SK-N-SH treated with all-trans-retinoic acid at 6 μM for 48 hours (cell line): Measurements from ENCODE around the gene ACBD7.

Source experiments
- ATAC-seq: fragments of 200-7000 bp; cut with Tn5 transposase; 3 replicates; pipeline ENCODE4 v1.9.1; 2020; ENCODE audit warnings: mild to moderate bottlenecking, moderate library complexity
- ARNTL ChIP-seq: fragments of 450-650 bp; formaldehyde crosslinking; IDR thresholded peaks from 2 replicates; pipeline ENCODE4 v1.5.0; 2020; ENCODE audit warnings: low read depth, mild to moderate bottlenecking, moderate library complexity, borderline replicate concordance
- BACH2 ChIP-seq: fragments of 250-450 bp; sonication (Bioruptor Pico); IDR thresholded peaks from 2 replicates; pipeline ENCODE4 v1.9.0; 2021; ENCODE audit warnings: mild to moderate bottlenecking, borderline replicate concordance
- CSDC2 ChIP-seq: fragments of 250-450 bp; sonication (Bioruptor Pico); IDR thresholded peaks from 2 replicates; pipeline ENCODE4 v1.5.0; 2020; ENCODE audit warnings: mild to moderate bottlenecking, moderate library complexity
- CSRNP3 ChIP-seq: fragments of 250-450 bp; sonication (Bioruptor Pico); IDR thresholded peaks from 2 replicates; pipeline ENCODE4 v1.5.1; 2021; ENCODE audit warnings: mild to moderate bottlenecking, moderate library complexity
- ESRRG ChIP-seq: fragments of 250-450 bp; sonication (Bioruptor Pico); IDR thresholded peaks from 2 replicates; pipeline ENCODE4 v1.6.1; 2021; ENCODE audit warnings: mild to moderate bottlenecking
- GLIS3 ChIP-seq: fragments of 250-450 bp; sonication (Bioruptor Pico); IDR thresholded peaks from 2 replicates; pipeline ENCODE4 v1.5.0; 2020; ENCODE audit warnings: mild to moderate bottlenecking, moderate library complexity
- ISL1 ChIP-seq: fragments of 250-450 bp; sonication (Bioruptor Pico); IDR thresholded peaks from 2 replicates; pipeline ENCODE4 v2.1.2; 2022; ENCODE audit warnings: mild to moderate bottlenecking, moderate library complexity
- OSR1 ChIP-seq: fragments of 250-450 bp; sonication (Bioruptor Pico); IDR thresholded peaks from 2 replicates; pipeline ENCODE4 v1.8.0; 2022; ENCODE audit warnings: moderate library complexity, mild to moderate bottlenecking, inconsistent platforms
- PATZ1 ChIP-seq: fragments of 250-450 bp; sonication (Bioruptor Pico); IDR thresholded peaks from 2 replicates; pipeline ENCODE4 v1.8.0; 2020; ENCODE audit warnings: mild to moderate bottlenecking, moderate library complexity, borderline replicate concordance
- POU6F1 ChIP-seq: fragments of 250-450 bp; sonication (Bioruptor Pico); IDR thresholded peaks from 2 replicates; pipeline ENCODE4 v1.8.0; 2021; ENCODE audit warnings: low read depth, mild to moderate bottlenecking, moderate library complexity, borderline replicate concordance
- PPARA ChIP-seq: fragments of 250-450 bp; sonication (Bioruptor Pico); IDR thresholded peaks from 2 replicates; pipeline ENCODE4 v1.5.0; 2020; ENCODE audit warnings: mild to moderate bottlenecking, borderline replicate concordance
- RARB ChIP-seq: fragments of 250-450 bp; sonication (Bioruptor Pico); IDR thresholded peaks from 2 replicates; pipeline ENCODE4 v1.8.0; 2021; ENCODE audit warnings: mild to moderate bottlenecking, moderate library complexity
- SNAI2 ChIP-seq: fragments of 250-450 bp; sonication (Bioruptor Pico); IDR thresholded peaks from 2 replicates; pipeline ENCODE4 v1.5.0; 2020; ENCODE audit warnings: mild to moderate bottlenecking, moderate library complexity
- TCF4 ChIP-seq: fragments of 250-450 bp; sonication (Bioruptor Pico); IDR thresholded peaks from 2 replicates; pipeline ENCODE4 v1.8.0; 2021; ENCODE audit warnings: mild to moderate bottlenecking, moderate library complexity, borderline replicate concordance
- TOX ChIP-seq: fragments of 250-450 bp; sonication (Bioruptor Pico); IDR thresholded peaks from 2 replicates; pipeline ENCODE4 v1.8.0; 2021; ENCODE audit warnings: mild to moderate bottlenecking, moderate library complexity, borderline replicate concordance
- ZC3H10 ChIP-seq: fragments of 250-450 bp; sonication (Bioruptor Pico); IDR thresholded peaks from 2 replicates; pipeline ENCODE4 v1.5.1; 2021; ENCODE audit warnings: mild to moderate bottlenecking, moderate library complexity
- ZFP3 ChIP-seq: fragments of 250-450 bp; sonication (Bioruptor Pico); IDR thresholded peaks from 2 replicates; pipeline ENCODE4 v1.5.0; 2020; ENCODE audit warnings: mild to moderate bottlenecking, moderate library complexity
- ZFP30 ChIP-seq: fragments of 450-650 bp; formaldehyde crosslinking; IDR thresholded peaks from 2 replicates; pipeline ENCODE4 v1.5.0; 2022; ENCODE audit warnings: mild to moderate bottlenecking, moderate library complexity
- ZNF565 ChIP-seq: fragments of 450-650 bp; formaldehyde crosslinking; conservative IDR thresholded peaks from 2 replicates; pipeline ENCODE4 v1.5.0; 2020; ENCODE audit warnings: low read depth, mild to moderate bottlenecking, moderate library complexity
- ZNF70 ChIP-seq: fragments of 450-650 bp; formaldehyde crosslinking; IDR thresholded peaks from 2 replicates; pipeline ENCODE4 v1.5.0; 2020; ENCODE audit warnings: mild to moderate bottlenecking, moderate library complexity
- TF ChIP-seq, protein P1 (sequence below): fragments of 250-450 bp; sonication (Bioruptor Pico); IDR thresholded peaks from 2 replicates; pipeline ENCODE4 v1.5.0; 2020; ENCODE audit warnings: mild to moderate bottlenecking, moderate library complexity
- TF ChIP-seq, protein P2 (sequence below): fragments of 250-450 bp; sonication (Bioruptor Pico); IDR thresholded peaks from 2 replicates; pipeline ENCODE4 v1.5.1; 2020; ENCODE audit warnings: low read depth, mild to moderate bottlenecking, moderate library complexity

ACBD7 gene

DNA sequence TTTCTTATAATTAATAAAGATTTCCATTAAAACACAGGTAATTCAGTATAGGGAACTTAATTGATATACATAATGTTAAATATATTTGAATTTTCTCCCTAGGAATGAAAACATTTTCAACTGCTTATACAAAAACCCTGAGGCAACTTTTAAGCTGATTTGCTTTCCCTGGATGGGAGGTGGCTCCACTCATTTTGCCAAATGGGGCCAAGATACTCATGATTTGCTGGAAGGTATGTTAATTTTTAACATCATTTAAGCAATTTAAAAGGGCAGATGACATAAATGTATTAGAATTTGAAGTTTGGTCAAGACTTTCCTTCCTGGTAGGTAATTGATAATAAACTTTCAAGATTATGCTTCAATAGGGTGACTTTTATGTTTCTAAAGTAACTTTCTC lies 39.0 kb downstream of the ACBD7 start:
- no peak for ATAC-seq
- TF ChIP-seq PPARA (no peak), ZFP30 (CRISPR knock-in tag) (no peak), RARB (CRISPR knock-in tag) (no peak), TCF4 (CRISPR knock-in tag) (no peak), OSR1 (no peak), ZC3H10 (CRISPR knock-in tag) (no peak)
- TF ChIP-seq, protein P1, sequence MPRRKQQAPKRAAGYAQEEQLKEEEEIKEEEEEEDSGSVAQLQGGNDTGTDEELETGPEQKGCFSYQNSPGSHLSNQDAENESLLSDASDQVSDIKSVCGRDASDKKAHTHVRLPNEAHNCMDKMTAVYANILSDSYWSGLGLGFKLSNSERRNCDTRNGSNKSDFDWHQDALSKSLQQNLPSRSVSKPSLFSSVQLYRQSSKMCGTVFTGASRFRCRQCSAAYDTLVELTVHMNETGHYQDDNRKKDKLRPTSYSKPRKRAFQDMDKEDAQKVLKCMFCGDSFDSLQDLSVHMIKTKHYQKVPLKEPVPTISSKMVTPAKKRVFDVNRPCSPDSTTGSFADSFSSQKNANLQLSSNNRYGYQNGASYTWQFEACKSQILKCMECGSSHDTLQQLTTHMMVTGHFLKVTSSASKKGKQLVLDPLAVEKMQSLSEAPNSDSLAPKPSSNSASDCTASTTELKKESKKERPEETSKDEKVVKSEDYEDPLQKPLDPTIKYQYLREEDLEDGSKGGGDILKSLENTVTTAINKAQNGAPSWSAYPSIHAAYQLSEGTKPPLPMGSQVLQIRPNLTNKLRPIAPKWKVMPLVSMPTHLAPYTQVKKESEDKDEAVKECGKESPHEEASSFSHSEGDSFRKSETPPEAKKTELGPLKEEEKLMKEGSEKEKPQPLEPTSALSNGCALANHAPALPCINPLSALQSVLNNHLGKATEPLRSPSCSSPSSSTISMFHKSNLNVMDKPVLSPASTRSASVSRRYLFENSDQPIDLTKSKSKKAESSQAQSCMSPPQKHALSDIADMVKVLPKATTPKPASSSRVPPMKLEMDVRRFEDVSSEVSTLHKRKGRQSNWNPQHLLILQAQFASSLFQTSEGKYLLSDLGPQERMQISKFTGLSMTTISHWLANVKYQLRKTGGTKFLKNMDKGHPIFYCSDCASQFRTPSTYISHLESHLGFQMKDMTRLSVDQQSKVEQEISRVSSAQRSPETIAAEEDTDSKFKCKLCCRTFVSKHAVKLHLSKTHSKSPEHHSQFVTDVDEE (CRISPR knock-in tag), result no peak

GRCh38 chr10:15046626-15047025 lies 42.0 kb downstream of the ACBD7 start:
- TF ChIP-seq ISL1 (CRISPR knock-in tag) (peak; percentile 74), CSRNP3 (CRISPR knock-in tag) (no peak), CSDC2 (no peak), PATZ1 (no peak), PPARA (no peak)
- ATAC-seq, result no peak

DNA sequence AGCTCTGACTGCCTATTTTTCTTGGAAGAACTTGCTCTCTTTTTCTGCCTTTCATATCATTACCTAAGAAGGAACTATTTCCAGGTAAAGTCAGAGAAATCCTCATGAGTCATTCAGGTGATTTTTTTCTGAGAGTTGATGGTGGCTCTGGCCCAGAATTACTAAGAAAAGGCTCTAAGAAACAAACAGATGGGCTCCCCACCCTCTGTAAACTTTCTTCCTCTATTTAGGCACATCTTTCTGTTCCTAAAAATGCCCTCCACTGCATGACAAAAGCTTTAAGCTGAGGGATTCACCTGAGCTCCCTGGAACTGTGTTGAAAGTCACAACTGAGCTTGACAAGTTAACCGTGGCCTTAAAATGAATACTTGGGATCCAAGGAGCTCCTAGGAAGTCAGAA lies 43.2 kb downstream of the ACBD7 start:
- no peak for ATAC-seq
- no peak for TF ChIP-seq ESRRG (CRISPR knock-in tag)

DNA sequence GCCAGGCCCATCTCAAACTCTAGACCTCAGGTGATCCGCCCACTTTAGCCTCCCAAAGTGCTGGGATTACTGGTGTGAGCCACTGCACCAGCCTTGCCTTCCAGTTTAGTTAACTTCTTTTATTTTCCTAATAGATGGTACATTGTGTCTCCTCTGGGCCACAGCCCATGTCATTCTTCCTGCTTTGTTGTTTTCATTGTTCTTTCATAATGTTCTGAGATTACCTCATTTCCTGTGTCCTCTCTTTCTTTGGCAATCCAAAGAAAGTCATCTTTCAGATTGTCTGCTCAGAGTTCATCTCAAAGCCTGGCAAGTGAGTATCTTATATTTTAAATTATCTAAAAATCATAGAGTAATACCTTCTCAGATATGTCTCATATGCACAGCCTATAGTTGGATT lies 44.9 kb downstream of the ACBD7 start, which contains the start of gene OLAH:
TSS of gene OLAH (plus strand) at position 270 of the 400 bp plus-strand sequence. CDS start 3,346 bp downstream, outside the sequence.
- TF ChIP-seq PATZ1 (no peak), CSRNP3 (CRISPR knock-in tag) (no peak), ZNF70 (CRISPR knock-in tag) (no peak), ZC3H10 (CRISPR knock-in tag) (no peak), ARNTL (CRISPR knock-in tag) (no peak), ZNF565 (CRISPR knock-in tag) (no peak), BACH2 (no peak), POU6F1 (CRISPR knock-in tag) (no peak), ESRRG (CRISPR knock-in tag) (no peak), ISL1 (CRISPR knock-in tag) (no peak), TCF4 (CRISPR knock-in tag) (no peak), PPARA (no peak), SNAI2 (CRISPR knock-in tag) (no peak), GLIS3 (CRISPR knock-in tag) (no peak), RARB (CRISPR knock-in tag) (no peak), TOX (no peak), ZFP3 (CRISPR knock-in tag) (no peak)
- TF ChIP-seq, protein P2, sequence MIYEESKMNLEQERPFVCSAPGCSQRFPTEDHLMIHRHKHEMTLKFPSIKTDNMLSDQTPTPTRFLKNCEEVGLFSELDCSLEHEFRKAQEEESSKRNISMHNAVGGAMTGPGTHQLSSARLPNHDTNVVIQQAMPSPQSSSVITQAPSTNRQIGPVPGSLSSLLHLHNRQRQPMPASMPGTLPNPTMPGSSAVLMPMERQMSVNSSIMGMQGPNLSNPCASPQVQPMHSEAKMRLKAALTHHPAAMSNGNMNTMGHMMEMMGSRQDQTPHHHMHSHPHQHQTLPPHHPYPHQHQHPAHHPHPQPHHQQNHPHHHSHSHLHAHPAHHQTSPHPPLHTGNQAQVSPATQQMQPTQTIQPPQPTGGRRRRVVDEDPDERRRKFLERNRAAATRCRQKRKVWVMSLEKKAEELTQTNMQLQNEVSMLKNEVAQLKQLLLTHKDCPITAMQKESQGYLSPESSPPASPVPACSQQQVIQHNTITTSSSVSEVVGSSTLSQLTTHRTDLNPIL, result no peak
- ATAC-seq, result no peak
